ENCODE measurements around the gene OAS2.
A peak's percentile ranks its signal among the peaks of the same experiment; 100 is the strongest.
"Not testable (repeated sequence)": the region's sequence is repeated elsewhere in the genome, so short reads cannot be mapped to it uniquely, and the experiment has no call there.

The OAS2 gene

DNA sequence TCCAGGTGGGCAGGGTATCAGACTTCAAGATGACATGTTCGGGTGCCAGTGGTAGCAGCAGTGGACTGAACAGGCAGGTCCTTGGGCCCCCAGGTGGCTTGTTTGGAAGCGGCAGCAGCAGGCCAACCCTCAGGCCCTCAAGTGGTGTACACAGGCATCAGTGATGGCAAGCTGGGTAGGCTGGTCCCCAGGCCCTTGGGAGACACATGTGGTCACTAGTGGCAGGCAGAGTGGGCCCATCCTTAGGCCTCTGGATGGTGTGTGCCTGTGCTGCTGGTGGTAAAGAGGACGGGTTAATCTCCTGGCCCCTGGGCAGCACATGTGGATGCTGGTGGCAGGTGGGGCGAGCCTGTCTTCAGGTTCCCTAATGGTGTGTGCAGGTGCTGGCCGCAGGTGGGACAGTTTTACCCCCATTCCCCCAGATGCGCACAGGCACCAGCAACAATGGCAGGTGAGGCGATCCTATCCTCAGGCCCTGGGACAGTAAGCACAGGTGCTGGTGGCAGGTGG, 8.0 kb downstream of the OAS2 start:
- DNase-seq = no peak

- DNase-seq = no peak
Measured at GRCh38 chr12:112987561-112987960, 9.2 kb downstream of the OAS2 start.

DNA sequence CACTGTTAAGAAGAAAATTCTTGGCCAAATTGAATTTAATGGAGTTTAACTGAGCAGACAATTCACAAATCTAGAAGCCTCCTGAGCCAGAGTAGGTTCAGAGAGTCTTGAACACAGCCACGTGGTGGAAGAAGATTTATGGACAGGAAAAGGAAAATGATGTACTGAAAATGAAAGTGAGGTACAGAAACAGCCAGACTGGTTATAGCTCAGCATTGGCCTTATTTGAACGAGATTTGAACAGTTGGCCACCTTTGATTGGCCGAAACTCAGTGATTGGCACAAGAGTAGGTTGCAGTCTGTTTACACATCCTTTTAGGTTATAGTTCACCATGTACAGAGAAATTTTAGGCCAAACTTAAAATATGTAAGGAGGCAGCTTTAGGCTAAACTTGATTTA, 9.9 kb downstream of the OAS2 start:
- DNase-seq = no peak

- not testable (repeated sequence) for DNase-seq
Measured at GRCh38 chr12:112988823-112989385, 10.6 kb downstream of the OAS2 start.

GRCh38 chr12:112989806-112990205, 11.5 kb downstream of the OAS2 start:
- no peak for DNase-seq

DNA sequence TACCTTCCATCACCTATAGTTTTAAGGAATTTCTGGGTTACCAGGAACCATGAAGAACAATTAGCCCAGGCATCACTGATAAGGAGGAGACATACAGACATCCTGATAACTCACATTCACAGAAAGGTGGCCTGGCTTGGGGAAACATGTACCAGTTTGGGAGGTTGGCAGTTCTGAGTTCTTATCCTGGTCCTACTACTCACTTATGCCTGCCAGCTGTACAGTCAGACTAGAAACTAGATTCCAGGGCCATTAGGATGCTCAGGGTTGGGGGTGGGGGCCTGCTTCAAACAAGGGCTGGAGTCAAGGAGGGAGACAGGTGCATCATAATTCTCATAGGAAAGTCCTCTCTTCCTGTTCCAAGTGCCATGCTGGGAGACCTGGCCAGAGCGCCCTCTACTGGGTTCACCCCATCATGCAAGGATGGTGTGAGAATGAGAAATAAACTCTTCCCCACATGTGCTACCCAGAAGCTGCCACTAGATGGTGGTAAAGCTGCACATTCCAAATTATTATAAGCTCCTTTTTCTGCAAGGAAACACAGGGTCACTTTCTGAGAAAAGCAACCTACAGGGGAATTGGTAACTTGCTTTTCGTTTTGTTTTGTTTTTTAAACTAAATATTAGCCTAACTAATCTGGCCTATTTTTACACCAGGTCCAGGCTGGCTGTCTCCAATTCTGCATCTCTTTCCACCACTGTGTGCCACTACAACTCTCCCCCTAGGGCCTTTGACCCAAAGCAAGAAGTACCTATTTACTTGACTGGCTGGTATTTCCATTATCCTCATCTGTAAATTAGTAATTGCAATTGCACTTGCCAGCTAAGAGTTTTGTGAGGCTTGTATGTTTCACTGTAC, 14.5 kb downstream of the OAS2 start:
- DNase-seq = peak; percentile 69

DNA sequence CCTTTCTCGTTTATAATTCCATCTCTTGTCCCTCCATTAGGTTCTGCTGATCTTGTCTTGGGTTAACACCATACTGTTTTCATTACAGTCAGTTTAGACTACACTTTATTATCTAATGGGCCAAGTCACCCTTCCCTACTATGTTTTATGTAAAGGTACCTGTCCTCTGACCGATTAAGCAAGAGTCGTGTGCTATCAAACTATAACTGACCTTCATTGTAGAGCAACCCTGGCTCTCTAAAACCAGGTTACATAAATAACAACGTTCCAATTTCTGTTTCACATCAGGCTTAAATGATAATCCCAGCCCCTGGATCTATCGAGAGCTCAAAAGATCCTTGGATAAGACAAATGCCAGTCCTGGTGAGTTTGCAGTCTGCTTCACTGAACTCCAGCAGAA, 16.7 kb downstream of the OAS2 start:
- no peak for DNase-seq

GRCh38 chr12:112996501-112996900, 18.2 kb downstream of the OAS2 start:
- DNase-seq = no peak

DNA sequence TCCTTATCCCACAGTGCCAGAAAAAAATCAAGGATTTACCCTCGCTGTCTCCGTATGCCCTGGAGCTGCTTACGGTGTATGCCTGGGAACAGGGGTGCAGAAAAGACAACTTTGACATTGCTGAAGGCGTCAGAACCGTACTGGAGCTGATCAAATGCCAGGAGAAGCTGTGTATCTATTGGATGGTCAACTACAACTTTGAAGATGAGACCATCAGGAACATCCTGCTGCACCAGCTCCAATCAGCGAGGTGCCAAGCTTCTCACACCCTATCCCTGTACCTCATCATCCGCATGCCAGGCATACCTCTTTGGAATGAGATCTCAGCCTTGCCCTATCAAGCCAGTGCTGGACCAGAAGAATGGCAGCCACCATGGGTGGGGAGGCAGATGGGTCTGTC, 19.2 kb downstream of the OAS2 start:
- no peak for DNase-seq

- DNase-seq = no peak
Measured at GRCh38 chr12:112998987-112999767, 20.9 kb downstream of the OAS2 start.

DNA sequence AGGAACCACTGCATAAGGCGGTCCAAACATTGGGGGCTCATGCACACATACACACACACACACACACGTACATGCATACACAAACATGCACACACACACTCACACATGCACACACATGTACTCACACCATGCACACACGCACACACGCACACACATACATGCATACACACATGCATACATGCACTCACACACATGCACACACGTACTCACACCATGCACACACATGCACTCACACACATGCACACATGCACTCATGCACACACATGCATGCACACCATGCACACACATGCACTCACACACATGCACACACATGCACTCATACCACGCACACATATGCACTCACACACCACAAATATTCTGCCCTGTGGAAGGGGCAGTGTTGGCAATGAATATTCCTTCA, 22.1 kb downstream of the OAS2 start:
- no peak for DNase-seq

DNA sequence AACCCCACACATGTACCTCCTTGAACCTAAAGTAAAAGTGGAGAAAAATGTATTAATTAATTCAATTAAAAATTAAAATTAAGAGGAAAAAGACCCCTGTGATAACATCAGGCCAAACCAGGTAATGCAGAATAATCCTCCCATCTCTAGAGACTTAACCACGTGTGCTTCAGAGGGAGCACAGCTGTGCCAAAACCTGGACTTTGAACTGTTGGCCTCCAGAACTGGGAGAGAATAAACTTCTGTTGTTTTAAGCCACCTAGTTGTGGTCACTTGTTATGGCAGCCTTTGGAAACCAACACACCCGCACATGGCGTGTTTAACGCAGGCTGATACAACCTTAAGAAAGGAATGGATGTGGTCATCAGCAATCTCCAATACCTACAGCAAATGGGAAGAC, 23.8 kb downstream of the OAS2 start:
- no peak for DNase-seq

DNA sequence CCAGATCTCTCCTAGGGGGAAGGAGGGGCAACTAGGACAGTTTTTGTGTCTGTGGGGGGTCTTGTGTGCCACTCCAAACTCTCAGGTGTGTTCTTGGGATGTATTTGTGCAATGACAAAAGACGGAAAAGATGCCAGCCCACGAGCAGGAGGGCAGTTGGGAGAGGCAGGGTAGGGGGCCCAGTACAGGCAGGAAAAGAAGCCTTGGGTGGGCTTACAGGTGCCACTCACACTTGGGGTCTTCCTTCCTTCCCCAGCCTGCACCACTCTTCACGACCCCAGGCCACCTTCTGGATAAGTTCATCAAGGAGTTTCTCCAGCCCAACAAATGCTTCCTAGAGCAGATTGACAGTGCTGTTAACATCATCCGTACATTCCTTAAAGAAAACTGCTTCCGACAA, 24.4 kb downstream of the OAS2 start:
- no peak for DNase-seq

DNA sequence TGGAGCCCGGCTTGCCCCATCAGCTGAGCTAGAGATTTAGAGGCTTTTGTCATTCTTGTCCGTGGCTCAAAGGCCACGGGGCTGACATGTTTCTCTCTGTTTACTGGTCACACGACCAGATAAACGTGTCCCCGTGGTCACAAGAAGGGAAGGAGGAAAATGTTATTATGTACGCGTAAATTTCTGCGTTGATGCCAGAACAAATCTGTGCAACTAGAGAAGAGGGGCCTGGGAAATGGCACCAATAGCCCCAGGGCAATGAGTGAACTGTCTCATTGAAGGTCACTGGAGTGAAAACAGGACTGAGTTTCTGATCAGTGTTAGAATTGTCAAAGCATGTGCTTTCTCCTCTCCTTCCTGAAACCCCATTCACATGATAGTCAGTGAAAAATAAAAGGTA, 25.3 kb downstream of the OAS2 start:
- DNase-seq = no peak

- DNase-seq = no peak
Measured at GRCh38 chr12:113005762-113006161, 27.4 kb downstream of the OAS2 start.

DNA sequence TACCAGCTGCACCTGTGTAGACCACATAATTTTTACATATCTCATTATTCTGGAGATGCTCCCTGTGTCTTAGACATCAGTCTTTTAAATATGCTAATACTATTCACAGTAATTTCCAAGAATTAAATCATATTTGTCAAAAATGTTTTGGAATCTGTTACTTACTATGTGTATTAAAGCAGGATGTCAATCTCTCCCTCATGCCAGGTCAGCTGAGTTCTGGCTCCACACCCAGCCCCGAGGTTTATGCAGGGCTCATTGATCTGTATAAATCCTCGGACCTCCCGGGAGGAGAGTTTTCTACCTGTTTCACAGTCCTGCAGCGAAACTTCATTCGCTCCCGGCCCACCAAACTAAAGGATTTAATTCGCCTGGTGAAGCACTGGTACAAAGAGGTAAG, 27.9 kb downstream of the OAS2 start:
- no peak for DNase-seq

DNA sequence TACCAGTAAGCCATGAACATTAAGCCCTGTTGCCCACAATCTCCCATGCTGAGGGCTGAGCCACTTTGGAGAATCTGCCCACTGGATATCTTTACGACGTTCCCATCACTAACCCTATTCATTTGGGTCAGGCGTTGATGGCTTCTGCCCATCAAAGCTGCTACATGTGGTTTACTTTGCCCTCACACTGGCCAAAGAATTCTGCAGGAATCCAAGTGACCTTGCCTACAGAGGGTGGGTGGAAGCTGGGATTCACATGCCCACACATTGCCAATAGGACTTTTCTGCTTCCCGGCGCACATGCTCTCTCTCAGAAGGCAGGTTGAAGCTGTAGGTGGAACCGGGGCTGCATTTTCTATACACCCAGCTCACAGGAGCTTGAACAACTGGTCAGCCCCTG, 28.3 kb downstream of the OAS2 start:
- DNase-seq = no peak

- no peak for DNase-seq
Measured at GRCh38 chr12:113007166-113007565, 28.8 kb downstream of the OAS2 start.

- DNase-seq = no peak
Measured at GRCh38 chr12:113010701-113011100, 32.4 kb downstream of the OAS2 start.

- DNase-seq = no peak
Measured at GRCh38 chr12:113014565-113014964, 36.2 kb downstream of the OAS2 start.

DNA sequence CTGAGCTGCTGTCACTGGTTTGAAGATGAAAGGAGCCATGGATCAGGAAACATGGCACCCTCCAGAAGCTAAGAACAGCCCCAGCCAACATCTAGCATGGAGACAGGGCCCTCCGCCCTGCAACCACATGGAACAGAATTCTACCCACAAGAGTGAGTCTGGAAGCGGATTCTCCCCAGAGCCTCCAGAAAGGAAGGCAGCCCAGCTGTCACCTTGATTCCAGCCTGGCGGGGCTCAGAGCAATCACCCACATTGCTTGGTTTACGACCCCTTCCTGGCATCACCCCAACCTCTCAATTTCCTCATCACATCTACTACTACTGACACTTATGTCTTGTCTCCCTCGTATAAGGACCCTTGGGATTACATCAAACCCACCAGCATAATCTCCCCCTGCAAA, 38.5 kb downstream of the OAS2 start:
- DNase-seq = no peak

DNA sequence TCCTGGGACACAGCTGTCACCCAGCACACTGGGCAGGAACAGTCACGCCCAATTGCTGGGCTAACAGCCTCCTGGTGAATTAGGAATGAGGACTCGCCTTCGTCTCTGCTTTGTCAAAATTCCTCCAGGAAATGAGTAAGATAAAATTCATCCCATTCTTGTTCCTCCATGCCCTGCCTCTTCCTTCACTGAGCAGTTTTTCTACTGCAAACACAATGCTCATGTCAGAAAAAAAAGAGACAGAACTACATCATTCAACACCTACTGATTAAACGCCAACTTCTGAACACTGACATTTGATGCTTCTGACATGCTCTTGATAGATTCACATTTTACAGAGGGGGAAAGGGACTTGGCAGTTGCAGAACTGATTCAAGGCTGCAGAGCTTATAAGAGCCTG, 40.7 kb downstream of the OAS2 start:
- DNase-seq = no peak

- no peak for DNase-seq
Measured at GRCh38 chr12:113021500-113021899, 43.2 kb downstream of the OAS2 start.

Data from CD4-positive, alpha-beta T cell treated with Interleukin-6 for 4 hours (primary cell).